Stomach (tissue), 9 donors: ENCODE measurements around the gene TXNRD3. TPM values are rescaled to one million over a fixed set of nuclear protein-coding genes. Genes with fewer than 3 reads are reported as not detected.

Experiments used
- DNase-seq, 2 donors: peaks; one replicate each; pipeline versions ENCODE4 v3.0.0 to v3.0.0-alpha.2; 2013 to 2019
- H3K27ac ChIP-seq, 5 donors: fragments of 200-600 bp in 4 of 5; sonication (generic) in 4 of 5; one replicate each; pipeline ENCODE4 v1.5.1; 2013 to 2019; ENCODE audit warnings: mild to moderate bottlenecking in 1 of 5, moderate library complexity in 1 of 5
- H3K27me3 ChIP-seq, 3 donors: fragments of 200-600 bp; sonication (generic); one replicate each; pipeline ENCODE4 v1.5.1; 2017 to 2019; ENCODE audit warnings: mixed run types in 1 of 3
- H3K36me3 ChIP-seq, 4 donors: fragments of 200-600 bp; sonication (generic); 1 replicate in 3 of 4; 2 replicates in 1 of 4; pipeline ENCODE4 v1.5.1; 2016 to 2019
- H3K4me1 ChIP-seq, 4 donors: fragments of 200-600 bp; sonication (generic); one replicate each; pipeline ENCODE4 v1.5.1; 2016 to 2019
- H3K4me3 ChIP-seq, 4 donors: fragments of 200-600 bp; sonication (generic) in 3 of 4; one replicate each; pipeline ENCODE4 v1.5.1; 2016 to 2019; ENCODE audit warnings: mild to moderate bottlenecking in 1 of 4
- H3K9me3 ChIP-seq, 4 donors: fragments of 200-600 bp; sonication (generic); one replicate each; pipeline ENCODE4 v1.5.1; 2016 to 2019
- CTCF ChIP-seq, 7 experiments: fragments of 450-650 bp in 4 of 7; fragments of 200-600 bp in 3 of 7; sonication (generic) in 3 of 7; IDR thresholded peaks; one replicate each; pipeline ENCODE4 v1.5.1; 2016 to 2019; ENCODE audit warnings: antibody characterized with exemption in 7 of 7, control low read depth in 2 of 7, mild to moderate bottlenecking in 1 of 7
- EP300 ChIP-seq: sonication (generic); formaldehyde crosslinking; IDR thresholded peaks from one replicate; pipeline ENCODE4 v1.6.1; 2017; ENCODE audit warnings: antibody characterized with exemption
- POLR2A ChIP-seq, 4 donors: fragments of 450-650 bp; IDR thresholded peaks; one replicate each; pipeline ENCODE4 v1.6.1; 2016; ENCODE audit warnings: antibody characterized with exemption in 4 of 4, control low read depth in 2 of 4, mild to moderate bottlenecking in 1 of 4, moderate library complexity in 1 of 4
- POLR2AphosphoS5 ChIP-seq, 3 donors: sonication (generic); formaldehyde crosslinking; IDR thresholded peaks; one replicate each; pipeline ENCODE4 v1.6.1; 2016; ENCODE audit warnings: antibody characterized with exemption in 3 of 3
- WGBS, 5 donors: extraction: QIAGEN DNeasy Blood & Tissue Kit in 3 of 5; methylation state at CpG; one replicate each; pipeline versions ENCODE4 v1.1.5 to v1.1.7; 2013 to 2018; 5-methylcytosine and 5-hydroxymethylcytosine counted together
- intact Hi-C: fragments of 100-400 bp; cut with DNase I; formaldehyde crosslinking; loops from one replicate; pipeline ENCODE4 v1.15.1; 2023; ENCODE audit warnings: low total_unique reads
- polyA plus RNA-seq, 3 donors: library from polyadenylated mRNA; stranded (reverse); fragments of 200-250 nt; gene quantifications; one replicate each; pipeline ENCODE4 v1.2.3, GENCODE V29; 2013
- total RNA-seq, 5 donors: library from RNA; depleted of rRNA; stranded (reverse); fragments of >200 nt; gene quantifications; one replicate each; pipeline versions ENCODE4 v1.1.0 to v1.2.3, GENCODE V29; 2014 to 2016
- donor health status: healthy with polysubstance abuse.
- donor health status: Bipolar disorder and iron deficiency.
- donor health status: healthy.

TXNRD3 gene
- total and polyA plus RNA-seq, 8 donors, result 0.58 to 62.3 (median 9.5) TPM

GRCh38 chr3:126678693-126679317 is 23.9 kb upstream of the TXNRD3 start:
- peak in 1 of 2 donors; percentile 36 for DNase-seq
- H3K27ac ChIP-seq, result no peak overlapping the region
- H3K36me3 ChIP-seq, result no peaks in the 10 kb centered on the region
- H3K4me3 ChIP-seq, result peak overlapping the region in 1 of 4 donors; percentile 3
- intact Hi-C loops, result no loop called here
- TF ChIP-seq CTCF (IDR thresholded peaks at IDR 0.05), result no peak
- no peak for TF ChIP-seq EP300
- TF ChIP-seq POLR2A (IDR thresholded peaks at IDR 0.05), result no peak
- TF ChIP-seq POLR2AphosphoS5 (IDR thresholded peaks at IDR 0.05), result no peak
- H3K27me3 ChIP-seq, result peaks cover 0 to 19% (median 8%) of the 10 kb centered on the region in 3 donors
- WGBS, 5 donors, result 14 to 33% (median 19%) methylated on average over 21 to 30 of the region's 30 CpGs
- H3K9me3 ChIP-seq, result peaks cover 0 to 12% (median 5%) of the 10 kb centered on the region in 4 donors
- H3K4me1 ChIP-seq, result peaks cover 3 to 13% (median 8%) of the 10 kb centered on the region in 4 donors

- Histone ChIP-seq H3K4me3 (no peak overlapping the region), H3K9me3 (peaks cover 0 to 20% (median 8%) of the 10 kb centered on the region in 4 donors), H3K4me1 (peaks cover 3 to 8% (median 8%) of the 10 kb centered on the region in 4 donors), H3K27ac (no peak overlapping the region), H3K36me3 (no peaks in the 10 kb centered on the region), H3K27me3 (peaks cover 0 to 19% (median 8%) of the 10 kb centered on the region in 3 donors)
- TF ChIP-seq POLR2AphosphoS5 (IDR thresholded peaks at IDR 0.05) (no peak), CTCF (IDR thresholded peaks at IDR 0.05) (no peak), POLR2A (IDR thresholded peaks at IDR 0.05) (no peak), EP300 (no peak)
- no peak for DNase-seq
- intact Hi-C loops, result no loop called here
- 76 to 83% (median 80%) methylated on average over 13 of the region's 13 CpGs for WGBS, 5 donors
Observed at GRCh38 chr3:126677862-126678503, 23.1 kb upstream of the TXNRD3 start.

GRCh38 chr3:126676919-126677705 is 22.2 kb upstream of the TXNRD3 start:
- Histone ChIP-seq H3K4me3 (no peak overlapping the region), H3K27ac (no peak overlapping the region), H3K27me3 (peaks cover 0 to 18% (median 8%) of the 10 kb centered on the region in 3 donors), H3K4me1 (peaks cover 3 to 8% (median 8%) of the 10 kb centered on the region in 4 donors), H3K9me3 (peaks cover 0 to 21% (median 8%) of the 10 kb centered on the region in 4 donors), H3K36me3 (no peaks in the 10 kb centered on the region)
- no peak for DNase-seq
- 70 to 81% (median 74%) methylated on average over 7 of the region's 7 CpGs for WGBS, 5 donors
- intact Hi-C loops, result no loop called here
- no peak for TF ChIP-seq CTCF (IDR thresholded peaks at IDR 0.05)
- TF ChIP-seq POLR2A (IDR thresholded peaks at IDR 0.05), result no peak
- TF ChIP-seq EP300, result no peak
- TF ChIP-seq POLR2AphosphoS5 (IDR thresholded peaks at IDR 0.05), result no peak

GRCh38 chr3:126672741-126673140 is 17.8 kb upstream of the TXNRD3 start:
- no peak for DNase-seq
- TF ChIP-seq POLR2A (IDR thresholded peaks at IDR 0.05) (no peak), CTCF (IDR thresholded peaks at IDR 0.05) (no peak), POLR2AphosphoS5 (IDR thresholded peaks at IDR 0.05) (no peak), EP300 (no peak)
- intact Hi-C loops, result no loop called here

More at GRCh38 chr3:126672741-126673140, 17.8 kb upstream of the TXNRD3 start:
- Histone ChIP-seq H3K36me3 (no peaks in the 10 kb centered on the region), H3K27ac (no peak overlapping the region), H3K4me1 (no peaks in the 10 kb centered on the region), H3K4me3 (no peak overlapping the region), H3K9me3 (peaks cover 0 to 21% (median 8%) of the 10 kb centered on the region in 4 donors), H3K27me3 (no peaks in the 10 kb centered on the region)
- 79 to 92% (median 87%) methylated on average over 4 to 6 of the region's 6 CpGs for WGBS, 5 donors
